GM18870 (cell line): ENCODE data around the gene SERPINA5.
"Not testable (repeated sequence)": the region's sequence is repeated elsewhere in the genome, so short reads cannot be mapped to it uniquely, and the experiment has no call there.

Source experiments
- ATAC-seq: cut with Tn5 transposase; IDR thresholded peaks from one replicate; pipeline ENCODE4 v1.9.1; 2021; ENCODE audit warnings: moderate library complexity; ENCODE audit not compliant: unreplicated experiment

SERPINA5 gene

DNA sequence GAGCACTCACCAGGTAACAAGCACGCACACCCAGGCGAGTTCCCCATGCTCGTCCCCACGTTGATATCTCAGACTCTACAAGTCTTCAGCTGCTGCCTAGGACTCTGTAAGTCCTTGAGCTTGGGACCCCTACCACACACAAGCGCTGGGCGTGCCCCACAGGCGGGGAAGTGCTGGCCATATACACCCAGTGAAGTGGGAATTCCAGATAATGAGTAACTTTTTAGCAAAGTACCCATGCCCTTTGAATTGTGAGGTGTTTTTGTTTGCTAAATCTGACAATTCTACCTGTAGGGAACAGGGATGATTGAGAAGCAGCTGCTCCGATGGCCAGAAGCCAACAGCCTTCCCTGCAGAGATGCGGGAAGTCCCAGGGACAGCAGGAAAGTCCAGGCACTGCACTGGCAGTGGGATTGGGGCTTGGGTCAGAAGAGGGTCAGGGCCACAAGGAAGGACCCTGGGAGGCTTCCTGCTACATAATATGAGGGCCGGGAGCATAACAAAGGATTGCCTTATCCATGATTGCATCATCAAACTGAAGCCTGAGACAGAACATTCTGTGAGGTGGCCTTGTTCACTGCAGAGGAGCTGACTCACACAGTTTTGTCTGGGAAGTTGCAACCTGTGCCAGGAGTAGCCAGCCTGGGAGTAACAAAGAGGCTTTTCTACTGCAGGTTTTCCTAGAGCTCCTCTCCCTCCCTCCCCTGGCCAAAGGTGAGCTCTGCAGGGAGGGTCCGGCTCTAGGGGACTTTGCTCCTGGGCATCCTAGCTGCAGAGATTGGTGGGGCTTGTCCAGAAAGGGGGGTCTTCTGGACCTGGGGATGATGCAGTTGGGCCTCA is 17.8 kb downstream of the SERPINA5 start:
- ATAC-seq: no peak

DNA sequence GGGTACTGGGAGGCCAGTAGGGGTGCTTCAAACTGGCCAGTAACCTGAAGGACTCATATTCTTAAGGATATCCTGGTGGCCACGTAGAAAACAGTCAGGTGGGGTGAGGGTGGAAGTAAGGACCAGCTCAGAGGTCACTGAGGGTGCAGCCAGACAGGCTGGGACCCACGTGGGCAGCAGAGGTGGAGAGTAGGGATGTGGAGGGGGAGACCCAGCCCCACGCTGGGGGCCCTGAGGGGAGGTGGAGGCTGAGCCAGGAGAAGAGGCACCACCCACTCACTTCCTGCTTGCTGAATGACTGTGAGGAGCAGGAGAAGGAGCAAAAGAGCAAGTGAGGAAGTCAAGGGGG is 18.4 kb downstream of the SERPINA5 start:
- ATAC-seq: no peak

DNA sequence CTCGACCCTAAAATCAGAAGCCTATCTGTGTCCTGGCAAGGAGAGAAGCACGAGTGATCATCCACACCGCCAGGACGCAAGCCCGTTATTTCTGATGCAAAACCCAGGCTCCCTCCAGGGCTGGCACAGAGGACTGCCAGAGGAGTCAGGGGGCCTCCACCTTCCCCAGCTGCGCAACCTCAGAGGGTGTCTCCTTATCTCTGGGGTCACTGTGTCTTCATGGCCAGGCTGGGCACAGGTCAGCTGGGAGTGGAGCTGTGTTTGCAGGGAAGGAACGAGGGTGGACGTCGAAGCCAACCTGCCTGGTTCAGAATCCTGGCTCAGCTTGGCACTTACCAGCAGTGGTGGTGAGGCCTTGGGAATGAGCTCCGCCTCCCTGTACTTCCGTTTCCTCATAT is 18.9 kb downstream of the SERPINA5 start:
- no peak for ATAC-seq

DNA sequence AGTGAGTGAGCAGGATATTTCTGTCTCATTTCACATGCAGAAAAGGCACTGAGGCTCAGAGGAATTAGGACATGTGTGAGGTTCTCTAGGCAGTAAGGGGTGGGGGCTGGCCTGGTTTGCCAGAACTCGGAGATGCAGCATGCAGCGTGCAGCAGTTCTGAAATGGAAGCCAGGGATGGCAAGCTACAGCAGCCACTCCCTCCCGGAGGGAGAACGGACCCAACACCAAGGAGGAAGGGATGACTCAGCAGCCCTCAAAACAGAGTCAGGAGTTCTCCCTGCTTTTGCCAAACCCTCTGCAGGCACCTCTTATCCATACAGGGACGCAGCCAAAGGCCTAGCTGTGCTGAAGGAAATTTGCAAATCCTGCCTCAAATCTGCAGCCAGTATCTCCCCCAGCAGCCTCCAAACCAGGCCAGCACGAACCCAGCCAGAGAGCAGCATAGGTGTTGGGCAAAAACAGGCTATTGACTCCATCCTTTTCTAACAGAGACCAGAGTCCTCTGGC is 20.7 kb downstream of the SERPINA5 start:
- ATAC-seq: no peak

DNA sequence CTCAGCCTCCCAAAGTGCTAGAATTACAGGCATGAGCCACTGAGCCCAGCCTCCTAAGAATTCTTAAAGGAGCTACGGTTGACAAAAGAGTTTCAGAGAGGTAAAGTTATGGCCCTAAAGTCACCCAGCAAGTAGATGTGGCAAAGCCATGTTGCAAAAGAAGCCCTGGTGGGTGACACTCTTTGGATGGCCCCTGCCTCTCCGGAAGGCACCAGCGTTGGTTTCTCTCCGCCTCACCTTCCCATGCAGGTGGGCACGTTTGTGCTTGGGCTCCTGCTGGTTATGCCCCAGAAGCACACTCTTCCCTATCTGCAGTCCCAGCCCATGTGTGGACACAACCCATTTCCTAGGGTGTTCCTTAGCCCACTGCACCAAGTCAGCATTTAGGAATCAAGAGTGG is 21.5 kb downstream of the SERPINA5 start:
- no peak for ATAC-seq

DNA sequence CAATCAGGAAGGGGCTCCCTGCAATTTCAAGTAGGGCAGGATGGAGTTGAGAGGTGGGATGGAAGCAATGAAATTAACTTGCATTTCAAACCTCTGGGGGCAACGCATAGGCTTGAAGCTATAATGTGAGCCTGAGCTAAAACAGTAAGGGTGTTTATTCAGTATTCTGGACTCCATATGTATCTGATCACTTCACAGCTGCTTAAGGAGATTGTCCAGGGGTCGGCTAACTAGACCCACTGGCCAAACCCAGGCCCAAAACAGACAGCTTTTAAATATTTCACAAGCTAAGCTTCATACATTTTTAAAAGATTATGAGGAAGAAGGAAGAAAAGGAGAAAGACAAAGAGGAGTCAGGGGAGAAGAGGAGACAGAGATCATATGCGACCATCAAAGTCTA is 24.1 kb downstream of the SERPINA5 start:
- ATAC-seq: no peak

DNA sequence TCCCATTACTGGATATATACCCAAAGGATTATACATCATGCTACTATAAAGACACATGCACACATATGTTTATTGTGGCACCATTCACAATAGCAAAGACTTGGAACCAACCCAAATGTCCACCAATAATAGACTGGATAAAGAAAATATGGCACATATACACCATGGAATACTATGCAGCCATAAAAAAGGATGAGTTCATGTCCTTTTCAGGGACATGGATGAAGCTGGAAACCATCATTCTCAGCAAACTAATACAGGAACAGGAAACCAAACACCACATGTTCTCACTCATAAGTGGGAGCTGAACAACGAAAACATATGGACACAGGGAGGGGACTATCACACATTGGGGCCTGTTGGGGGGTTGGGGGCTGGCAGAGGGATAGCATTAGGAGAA is 27.7 kb downstream of the SERPINA5 start:
- ATAC-seq: not testable (repeated sequence)

DNA sequence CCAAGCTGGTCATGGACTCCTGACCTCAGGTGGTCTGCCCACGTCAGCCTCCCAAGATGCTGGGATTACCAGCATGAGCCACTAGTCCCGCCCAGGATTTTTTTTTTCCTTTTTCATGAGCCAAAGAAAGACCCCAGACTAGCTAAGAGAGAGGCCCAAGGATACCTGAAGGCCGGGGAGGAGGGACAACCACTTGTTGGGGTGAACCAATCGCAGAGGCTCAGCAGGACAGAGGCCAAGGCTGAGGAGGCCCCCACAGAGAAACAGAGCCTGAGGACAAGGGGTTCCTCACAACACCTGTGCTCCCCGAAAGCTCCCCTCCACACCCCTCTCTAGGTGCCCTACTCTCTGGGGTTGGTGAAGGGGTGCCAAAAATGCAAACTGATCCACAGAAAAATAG is 30.0 kb downstream of the SERPINA5 start:
- no peak for ATAC-seq

DNA sequence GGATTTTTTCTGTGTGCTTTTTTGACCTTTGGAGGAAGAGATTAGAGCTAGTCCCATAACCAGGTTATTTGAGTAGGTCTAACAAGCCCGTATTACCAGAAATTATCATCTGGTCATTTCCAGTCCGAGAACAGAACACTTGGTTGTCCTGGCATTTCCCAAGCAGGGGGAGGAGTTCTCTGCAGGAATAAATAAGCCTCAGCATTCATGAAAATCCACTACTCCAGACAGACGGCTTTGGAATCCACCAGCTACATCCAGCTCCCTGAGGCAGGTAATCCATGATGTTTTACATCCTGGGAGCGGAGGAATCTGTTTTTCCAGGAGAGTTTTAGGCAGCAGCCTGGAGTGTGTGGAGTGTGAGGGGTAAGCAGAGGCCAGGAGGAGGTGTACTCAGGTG is 30.9 kb downstream of the SERPINA5 start, which contains the start of gene SERPINA3:
TSS of gene SERPINA3 (plus strand) at position 218 of the 400 bp plus-strand sequence. CDS start 2,051 bp downstream, outside the sequence.
- ATAC-seq: no peak

DNA sequence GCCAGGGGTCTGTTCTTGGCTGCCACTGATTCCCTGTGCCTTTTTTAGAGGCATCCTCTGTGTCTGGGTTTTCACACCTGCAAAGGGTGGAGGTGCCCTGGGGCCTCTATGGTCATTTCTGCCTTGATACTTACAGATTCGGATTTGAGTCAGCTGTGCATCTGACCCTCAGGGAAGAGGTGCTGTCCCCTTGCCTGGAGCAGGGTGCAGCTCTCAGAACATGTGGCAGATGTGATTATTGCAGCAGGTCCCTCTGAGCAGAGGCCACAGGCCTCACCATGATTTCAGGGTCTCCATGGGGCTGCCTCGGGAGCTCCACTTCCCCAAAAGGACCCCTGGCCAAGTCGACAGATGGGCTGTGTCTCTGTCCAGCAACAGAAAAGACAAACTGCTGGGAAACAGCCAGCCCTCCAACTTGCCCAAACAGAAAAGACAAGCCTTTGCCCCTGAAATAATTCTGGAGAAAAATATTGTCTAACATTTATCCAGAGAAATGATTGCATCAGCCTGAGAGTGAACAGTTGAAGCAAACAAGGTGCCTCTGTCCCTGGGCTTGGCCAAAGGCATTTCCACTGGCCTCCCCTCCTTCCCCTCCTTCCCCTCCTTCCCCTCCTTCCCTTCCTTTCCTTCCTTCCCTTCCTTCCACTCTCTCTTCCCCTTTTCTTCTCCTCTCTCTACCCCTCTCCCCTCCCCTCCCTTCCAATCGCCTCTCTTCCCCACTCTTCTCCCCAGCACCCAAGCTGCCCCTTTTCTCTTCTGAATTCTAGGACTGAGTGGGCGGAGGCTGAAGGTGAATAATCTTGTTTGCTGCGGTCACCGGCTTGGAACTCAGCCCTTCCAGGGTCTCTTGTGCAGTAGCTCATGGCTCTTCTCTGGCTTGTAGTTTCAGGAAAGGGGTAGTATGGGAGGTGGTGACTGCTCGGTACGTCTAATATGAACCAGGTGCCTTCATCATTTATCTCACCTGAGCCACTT is 31.6 kb downstream of the SERPINA5 start:
- no peak for ATAC-seq

DNA sequence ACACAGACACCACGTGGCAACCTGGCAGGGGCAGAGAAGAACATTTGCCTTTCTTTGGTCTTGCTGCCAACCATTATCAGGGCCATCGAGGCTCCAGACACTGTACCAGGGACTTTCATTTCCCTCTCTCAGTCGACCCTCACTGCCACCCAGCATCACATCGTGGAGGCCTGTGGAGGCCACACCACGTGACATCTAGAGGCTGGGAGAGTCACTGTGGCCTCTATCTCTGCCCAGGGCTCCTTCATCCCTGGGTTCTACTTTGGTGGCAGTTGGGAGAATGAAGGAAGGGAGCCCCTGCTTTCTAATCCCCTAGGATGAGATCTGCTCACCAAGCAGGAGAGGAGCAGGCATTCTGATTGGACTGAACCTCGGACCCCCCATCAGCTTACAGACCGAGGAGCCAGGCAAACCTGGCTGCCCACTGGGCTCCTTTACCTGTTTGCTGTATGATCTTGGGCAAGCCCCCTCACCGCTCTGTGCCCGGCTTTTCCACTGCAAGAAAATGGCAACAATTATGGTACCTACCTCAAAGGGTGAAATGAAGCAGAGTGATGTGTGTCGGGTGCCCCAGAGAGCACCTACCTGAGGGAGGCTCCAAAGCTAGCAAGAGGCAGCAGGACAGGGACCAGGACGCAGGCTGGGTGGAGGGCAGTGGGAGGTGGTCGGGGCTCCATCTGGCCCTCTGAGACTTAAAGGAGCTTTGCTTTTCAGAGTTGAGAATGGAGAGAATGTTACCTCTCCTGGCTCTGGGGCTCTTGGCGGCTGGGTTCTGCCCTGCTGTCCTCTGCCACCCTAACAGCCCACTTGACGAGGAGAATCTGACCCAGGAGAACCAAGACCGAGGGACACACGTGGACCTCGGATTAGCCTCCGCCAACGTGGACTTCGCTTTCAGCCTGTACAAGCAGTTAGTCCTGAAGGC is 32.8 kb downstream of the SERPINA5 start:
- ATAC-seq: no peak

DNA sequence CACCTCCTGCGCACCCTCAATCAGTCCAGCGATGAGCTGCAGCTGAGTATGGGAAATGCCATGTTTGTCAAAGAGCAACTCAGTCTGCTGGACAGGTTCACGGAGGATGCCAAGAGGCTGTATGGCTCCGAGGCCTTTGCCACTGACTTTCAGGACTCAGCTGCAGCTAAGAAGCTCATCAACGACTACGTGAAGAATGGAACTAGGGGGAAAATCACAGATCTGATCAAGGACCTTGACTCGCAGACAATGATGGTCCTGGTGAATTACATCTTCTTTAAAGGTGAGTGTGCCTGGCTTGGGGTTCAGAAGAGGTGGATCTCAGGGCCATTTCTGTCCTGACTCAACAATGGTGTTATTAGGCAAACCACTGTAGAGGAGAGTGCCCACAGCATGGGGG is 33.6 kb downstream of the SERPINA5 start:
- ATAC-seq: no peak

DNA sequence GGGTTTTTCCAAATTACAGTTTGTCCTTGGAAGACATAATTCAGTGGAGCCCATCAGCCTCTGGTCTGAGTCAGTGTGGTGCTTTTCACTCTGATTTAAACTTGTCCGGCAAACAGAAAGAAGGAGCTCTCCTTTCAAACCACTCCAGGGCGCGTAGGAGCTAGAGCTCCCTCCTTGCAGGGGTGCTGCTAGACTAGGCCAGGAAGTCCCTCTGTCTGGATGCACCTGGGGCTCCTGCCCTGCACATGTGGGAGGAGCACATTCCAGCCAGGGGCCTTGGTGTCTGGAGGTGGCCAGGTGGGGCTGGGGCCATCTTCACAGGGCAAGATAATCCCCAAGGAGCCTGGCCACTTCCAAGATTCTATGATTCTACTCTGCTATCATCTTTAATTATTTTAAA is 34.0 kb downstream of the SERPINA5 start:
- ATAC-seq: no peak

DNA sequence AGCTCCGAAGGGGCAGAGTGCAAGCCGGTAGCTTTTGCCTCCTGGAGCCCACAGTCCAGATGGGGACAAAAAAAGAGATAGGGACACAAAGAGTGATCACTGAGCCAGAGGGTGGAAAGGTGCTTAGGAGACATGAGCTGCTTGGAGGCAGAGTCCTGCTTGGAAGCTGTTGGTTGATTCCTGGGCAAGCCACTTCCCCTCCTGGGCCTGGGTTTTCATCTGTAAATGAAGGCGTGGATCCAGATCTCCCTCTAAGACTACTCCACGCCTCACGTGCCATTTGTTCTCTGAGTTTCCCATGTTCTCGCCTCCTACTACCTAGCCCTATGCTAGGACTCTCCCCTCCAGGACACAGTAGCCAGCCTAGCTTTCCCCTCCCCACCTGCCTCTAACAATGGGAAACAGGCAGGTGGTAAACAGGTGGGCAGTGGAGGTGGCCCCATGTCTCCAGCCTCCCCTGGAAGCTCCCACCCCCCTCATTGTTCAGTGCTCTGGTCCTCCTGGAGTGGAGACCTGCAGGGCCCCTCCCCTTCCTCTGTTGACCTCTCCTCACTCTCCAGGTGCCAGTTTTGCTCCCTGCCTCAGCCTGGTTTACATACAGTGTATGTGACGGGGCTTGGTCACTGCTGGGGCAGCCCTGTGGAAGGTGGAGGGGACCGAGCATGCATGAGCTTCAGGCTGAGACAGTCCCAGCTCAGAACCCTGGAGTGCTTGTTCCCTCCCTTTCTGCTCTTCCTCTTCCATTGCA is 34.8 kb downstream of the SERPINA5 start:
- no peak for ATAC-seq

DNA sequence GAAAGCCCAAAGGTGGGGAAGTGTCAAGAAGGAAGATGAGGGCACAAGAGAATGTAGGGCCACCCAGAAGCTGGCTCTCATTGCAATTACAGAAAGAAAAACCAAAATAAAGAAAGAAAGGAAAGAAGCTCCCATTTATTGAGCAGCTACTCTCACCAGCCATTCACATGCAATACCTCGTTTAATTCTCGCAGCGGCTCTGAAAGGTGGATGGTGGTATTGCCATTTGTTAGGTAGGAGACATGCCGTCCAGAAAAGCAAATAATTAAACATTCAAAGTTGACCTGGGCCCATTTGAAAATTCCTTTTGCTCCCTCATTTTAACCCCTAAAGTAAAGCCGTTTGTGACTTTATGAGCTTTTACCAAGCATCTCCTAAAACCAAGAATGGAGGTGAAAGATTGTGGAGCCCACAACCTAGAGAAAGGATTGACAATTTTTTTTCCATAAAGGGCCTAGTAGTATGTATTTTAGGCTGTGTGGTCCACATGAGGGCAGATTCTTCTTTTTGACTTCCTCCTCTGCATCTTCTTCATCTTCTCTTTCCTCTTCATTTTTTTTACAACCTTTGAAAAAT is 36.2 kb downstream of the SERPINA5 start:
- ATAC-seq: no peak

DNA sequence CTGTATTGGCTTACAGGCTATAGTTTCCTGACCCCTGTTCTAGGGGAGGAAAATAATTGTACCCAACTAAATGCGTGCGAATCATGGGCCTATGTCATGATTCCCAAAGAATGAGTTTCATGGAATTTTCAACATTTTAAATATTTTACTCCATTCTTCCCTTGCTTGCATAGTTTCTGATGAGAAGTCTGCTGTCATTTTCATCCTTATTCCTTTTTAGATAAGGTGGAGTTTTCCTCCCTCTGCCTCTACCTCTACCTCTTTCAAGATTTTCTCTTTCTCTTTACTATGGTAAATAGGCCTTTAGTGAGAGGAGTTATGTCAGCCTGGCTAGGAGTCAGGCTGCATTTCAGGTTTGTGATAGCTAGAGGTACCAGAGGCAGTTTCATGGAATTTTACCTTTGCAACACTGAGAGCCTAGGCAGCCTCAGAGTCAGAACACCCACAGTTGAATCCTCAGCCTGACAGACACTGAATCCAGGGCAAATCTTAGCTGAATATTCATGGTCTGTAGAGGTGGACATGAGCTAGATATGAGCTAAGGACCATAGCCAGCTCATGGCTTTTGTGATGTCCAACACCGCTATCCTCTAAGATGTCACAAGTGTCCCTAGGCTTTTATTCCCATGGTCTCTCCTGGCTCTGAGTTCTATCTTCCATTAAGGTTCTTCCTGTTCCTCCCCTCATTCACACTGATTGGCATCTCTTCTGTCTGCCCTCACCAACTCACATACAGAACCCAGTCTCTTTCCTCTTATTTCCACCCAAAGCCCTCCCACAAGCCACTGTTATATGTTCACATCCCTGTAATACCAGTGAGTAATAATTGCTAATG is 37.0 kb downstream of the SERPINA5 start:
- no peak for ATAC-seq

DNA sequence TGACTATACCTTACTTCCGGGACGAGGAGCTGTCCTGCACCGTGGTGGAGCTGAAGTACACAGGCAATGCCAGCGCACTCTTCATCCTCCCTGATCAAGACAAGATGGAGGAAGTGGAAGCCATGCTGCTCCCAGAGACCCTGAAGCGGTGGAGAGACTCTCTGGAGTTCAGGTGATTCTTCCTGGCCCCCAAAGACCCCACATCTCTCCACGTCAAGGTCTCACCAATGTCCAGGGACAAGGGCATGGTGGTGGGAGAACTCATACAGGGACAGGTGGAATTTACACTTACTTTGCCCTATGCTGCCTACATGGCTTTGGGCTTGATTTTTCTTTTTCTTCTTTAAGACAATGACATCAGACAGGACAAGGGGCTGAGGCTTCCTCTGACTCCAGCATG is 38.1 kb downstream of the SERPINA5 start:
- ATAC-seq: no peak

DNA sequence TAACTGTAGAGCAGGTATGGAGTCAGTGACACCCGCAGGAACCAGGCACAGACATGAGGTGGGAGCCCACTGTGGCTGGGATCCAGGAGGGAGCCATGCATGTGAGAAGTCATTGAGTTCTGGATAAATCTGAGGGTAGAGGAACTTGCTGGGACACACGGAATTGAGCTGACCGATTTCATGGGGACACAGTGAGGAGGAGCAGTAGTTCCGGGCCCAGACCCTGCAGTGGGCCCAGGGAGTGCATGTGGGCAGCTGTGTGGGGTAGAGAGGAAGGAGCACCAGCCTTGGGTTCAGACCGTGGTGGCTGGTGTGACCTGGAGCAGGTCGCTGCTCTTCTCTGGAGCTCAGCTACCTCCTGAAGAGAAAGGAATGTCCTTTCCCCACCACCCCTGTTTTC is 39.4 kb downstream of the SERPINA5 start:
- no peak for ATAC-seq
